ENCODE results near the gene GTF2H1.
"Not testable (repeated sequence)": the region's sequence is repeated elsewhere in the genome, so short reads cannot be mapped to it uniquely, and the experiment has no call there.

Gene GTF2H1

GRCh38 chr11:18320617-18321016, 1.8 kb upstream of the GTF2H1 start:
- DNase-seq: no peak

GRCh38 chr11:18321578-18321968, 794 bp upstream of the GTF2H1 start:
- DNase-seq: no peak

GRCh38 chr11:18322818-18323570, 627 bp downstream of the GTF2H1 start:
- no peak for DNase-seq

- not testable (repeated sequence) for DNase-seq
Measured at GRCh38 chr11:18323881-18324280, 1.5 kb downstream of the GTF2H1 start.

DNA sequence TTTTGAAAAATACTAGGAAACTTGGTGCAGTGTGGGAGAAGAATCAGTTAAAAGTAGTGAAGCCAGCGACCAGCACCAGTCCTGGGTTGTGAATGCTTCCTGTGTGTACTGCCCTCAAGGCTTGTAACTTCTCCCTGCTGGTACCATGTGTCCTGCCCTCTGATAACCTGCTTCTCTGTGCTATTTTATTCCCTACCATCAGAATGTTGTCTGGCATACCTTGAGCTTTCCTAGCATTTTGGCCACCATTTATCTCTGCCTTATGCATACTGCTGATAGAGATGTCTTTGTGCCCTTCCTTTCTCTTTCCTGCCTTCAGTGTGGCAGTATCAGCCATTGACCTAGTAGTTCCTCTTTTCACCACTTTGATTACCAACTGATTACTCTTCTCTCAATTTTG, 2.0 kb downstream of the GTF2H1 start:
- DNase-seq: no peak

GRCh38 chr11:18329196-18329870, 7.0 kb downstream of the GTF2H1 start:
- no peak for DNase-seq

DNA sequence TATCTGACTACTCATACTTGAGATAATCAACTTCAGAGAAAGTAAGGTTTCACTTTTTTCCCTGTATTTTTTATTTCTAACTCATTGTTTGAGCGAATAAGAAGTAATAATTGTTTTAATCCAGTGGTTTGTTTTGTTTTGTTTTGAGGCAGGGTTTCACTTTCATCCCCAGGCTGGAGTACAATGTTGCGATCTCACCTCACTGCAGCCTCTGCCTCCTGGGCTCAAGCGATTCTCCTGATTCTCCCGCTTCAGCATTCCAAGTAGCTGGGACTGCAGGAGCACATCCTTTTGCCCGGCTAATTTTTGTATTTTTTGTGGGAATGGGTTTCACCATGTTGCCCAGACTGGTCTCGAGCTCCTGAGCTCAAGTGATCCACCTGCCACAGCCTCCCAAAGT, 8.6 kb downstream of the GTF2H1 start:
- no peak for DNase-seq

- DNase-seq: no peak
Measured at GRCh38 chr11:18332302-18332701, 9.9 kb downstream of the GTF2H1 start.

GRCh38 chr11:18332891-18333290, 10.5 kb downstream of the GTF2H1 start:
- no peak for DNase-seq

- DNase-seq: no peak
Measured at GRCh38 chr11:18347471-18348125, 25.2 kb downstream of the GTF2H1 start.

DNA sequence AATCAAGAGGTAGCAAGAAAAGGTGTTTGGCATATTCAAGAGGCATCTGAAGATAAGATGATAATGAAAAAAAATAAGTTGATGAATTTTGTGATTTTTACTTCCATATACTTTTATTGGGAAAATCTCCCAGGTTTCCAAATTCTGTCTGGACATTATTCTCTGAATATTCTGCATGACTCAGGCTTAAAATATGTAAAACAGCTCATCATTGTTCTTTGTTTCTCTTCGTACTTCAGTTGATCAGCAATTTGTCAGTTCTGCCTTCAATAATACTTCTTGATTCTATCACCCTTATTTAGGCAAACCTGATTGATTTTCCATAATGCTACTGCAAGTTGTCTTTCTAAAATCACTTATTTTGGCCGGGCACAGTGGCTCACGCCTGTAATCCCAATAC, 30.2 kb downstream of the GTF2H1 start:
- DNase-seq: no peak

GRCh38 chr11:18358646-18359045, 36.3 kb downstream of the GTF2H1 start:
- DNase-seq: no peak

- no peak for DNase-seq
Measured at GRCh38 chr11:18361154-18361553, 38.8 kb downstream of the GTF2H1 start.

DNA sequence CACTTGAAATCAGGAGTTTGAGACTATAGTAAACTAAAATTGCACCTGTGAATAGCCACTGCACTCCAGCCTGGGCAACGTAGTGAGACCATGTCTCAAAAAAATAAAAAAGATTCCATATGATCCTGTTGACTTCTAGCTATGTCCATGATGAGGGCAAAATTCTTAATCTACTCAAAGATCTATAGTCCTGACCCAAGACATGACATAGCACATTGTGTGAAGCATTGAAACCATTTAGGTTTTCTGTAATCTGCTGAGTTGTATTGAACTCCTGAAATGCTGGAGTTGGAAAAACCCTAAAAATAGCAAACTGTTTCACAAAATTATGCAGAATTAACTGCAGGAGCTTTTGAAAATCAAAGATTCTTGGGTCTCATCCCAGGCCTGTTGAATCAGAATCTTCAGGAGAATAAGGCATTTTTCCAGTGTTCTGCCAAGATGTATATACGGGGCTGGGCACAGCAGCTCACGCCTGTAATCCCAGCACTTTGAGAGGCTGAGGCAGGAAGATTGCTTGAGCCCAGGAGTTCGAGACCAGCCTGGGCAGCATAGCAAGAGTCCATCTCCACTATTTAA, 42.2 kb downstream of the GTF2H1 start:
- no peak for DNase-seq

- no peak for DNase-seq
Measured at GRCh38 chr11:18365741-18366140, 43.4 kb downstream of the GTF2H1 start.

- no peak for DNase-seq
Measured at GRCh38 chr11:18366286-18366685, 43.9 kb downstream of the GTF2H1 start.

DNA sequence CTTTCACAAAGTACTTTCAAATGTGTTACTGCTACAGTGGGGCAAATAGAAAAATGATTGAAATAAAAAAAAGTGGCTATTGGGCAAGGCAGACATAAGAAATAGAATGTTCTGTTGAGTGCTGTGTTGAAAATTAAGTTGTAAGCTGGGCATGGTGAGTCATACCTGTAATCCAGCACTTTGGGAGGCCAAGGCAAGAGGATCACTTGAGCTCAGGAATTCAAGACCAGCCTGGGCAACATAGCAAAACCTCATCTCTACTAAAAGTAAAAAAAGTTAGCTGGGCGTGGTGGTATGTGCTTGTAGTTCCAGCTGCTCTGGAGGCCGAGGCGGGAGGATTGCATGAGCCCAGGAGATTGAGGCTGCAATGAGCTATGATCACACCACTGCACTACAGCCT, 45.1 kb downstream of the GTF2H1 start:
- no peak for DNase-seq

GRCh38 chr11:18368221-18368620, 45.9 kb downstream of the GTF2H1 start:
- no peak for DNase-seq

DNA sequence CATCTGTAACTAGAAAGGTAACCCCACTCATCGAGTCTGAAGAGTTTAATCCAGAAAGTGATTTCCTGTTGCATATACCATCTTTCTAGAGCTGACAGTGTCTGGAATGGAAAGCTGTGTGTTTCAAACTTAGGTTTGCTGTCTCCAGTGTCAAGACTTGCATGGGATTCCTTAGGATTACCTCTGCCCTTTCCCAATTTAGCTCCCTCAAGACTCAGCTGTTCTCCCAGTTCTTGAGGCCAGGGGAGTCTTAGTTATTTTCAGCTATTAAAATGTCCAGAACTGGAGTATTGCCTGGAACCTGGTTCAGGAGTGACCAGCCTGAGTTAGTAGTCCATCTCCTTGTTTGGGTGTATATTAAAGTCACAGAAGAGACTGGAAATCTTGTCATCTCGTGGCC, 47.0 kb downstream of the GTF2H1 start:
- DNase-seq: no peak

DNA sequence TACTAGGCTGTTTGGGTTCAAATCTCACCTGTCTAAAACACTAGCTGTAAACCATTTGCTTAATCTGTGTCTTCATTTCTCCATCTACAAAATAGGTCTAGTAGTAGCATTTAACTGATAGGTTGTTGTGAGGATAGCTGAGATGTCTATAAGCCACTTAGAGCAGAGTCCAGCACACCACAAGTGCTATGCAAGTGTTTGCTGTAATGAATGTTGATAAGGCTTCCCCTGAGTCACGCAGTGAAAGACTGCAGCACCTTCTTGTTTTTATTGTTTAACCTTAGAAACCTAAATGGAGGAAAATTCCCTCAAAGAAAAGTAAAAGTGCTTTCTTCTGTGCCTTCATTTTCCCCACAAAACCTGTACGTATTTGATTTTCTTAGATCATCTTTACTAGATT, 48.9 kb downstream of the GTF2H1 start:
- no peak for DNase-seq

- no peak for DNase-seq
Measured at GRCh38 chr11:18372201-18372600, 49.8 kb downstream of the GTF2H1 start.

DNA sequence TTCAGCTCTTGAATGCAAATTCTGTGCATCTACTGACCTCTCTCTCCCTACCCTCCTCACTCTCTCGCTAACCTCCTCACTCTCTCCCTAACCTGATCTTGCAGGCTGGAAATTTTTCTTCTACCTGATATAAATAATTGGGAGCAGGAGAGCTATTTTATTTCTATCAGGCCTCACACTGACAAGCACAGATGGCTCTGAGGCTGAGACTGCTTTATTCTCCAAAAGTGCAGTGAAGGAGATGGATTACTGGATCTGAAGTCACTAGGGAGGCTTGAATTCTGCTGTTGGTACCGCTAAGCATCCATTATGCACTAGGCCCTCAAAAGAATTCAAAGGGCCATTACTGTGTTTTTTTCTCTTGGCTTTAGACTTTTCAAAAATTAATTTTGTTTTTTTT, 52.6 kb downstream of the GTF2H1 start:
- DNase-seq: no peak

DNA sequence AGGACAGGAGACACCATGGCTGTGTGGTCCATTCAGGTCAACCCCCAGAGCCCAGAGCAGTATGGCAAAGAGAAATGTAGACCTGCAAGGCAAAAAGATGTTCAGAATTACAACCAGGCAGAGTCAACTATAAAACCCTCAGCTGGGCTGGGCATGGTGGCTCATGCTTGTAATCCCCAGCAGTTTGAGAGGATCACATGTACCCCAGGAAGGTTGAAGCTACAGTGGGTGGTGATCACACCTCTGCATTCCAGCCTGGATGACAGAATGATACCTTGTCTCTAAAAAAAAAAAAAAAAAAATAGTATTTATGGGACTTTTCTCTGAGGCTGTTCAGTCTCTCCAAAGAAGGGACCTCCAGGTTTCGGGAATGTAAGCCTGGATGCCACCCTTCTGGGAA, 53.6 kb downstream of the GTF2H1 start:
- DNase-seq: no peak

GRCh38 chr11:18379201-18379600, 56.8 kb downstream of the GTF2H1 start:
- DNase-seq: no peak

Data from stimulated activated naive CD4-positive, alpha-beta T cell treated with Interleukin-2 at 50 U/mL for 16 hours (primary cell).